ENCODE measurements around the gene PACC1. TPM values are rescaled to one million over a fixed set of nuclear protein-coding genes. Genes with fewer than 3 reads are reported as not detected.

Gene PACC1
- total RNA-seq, 1 experiment from 2014 or later: 14.5 TPM

DNA sequence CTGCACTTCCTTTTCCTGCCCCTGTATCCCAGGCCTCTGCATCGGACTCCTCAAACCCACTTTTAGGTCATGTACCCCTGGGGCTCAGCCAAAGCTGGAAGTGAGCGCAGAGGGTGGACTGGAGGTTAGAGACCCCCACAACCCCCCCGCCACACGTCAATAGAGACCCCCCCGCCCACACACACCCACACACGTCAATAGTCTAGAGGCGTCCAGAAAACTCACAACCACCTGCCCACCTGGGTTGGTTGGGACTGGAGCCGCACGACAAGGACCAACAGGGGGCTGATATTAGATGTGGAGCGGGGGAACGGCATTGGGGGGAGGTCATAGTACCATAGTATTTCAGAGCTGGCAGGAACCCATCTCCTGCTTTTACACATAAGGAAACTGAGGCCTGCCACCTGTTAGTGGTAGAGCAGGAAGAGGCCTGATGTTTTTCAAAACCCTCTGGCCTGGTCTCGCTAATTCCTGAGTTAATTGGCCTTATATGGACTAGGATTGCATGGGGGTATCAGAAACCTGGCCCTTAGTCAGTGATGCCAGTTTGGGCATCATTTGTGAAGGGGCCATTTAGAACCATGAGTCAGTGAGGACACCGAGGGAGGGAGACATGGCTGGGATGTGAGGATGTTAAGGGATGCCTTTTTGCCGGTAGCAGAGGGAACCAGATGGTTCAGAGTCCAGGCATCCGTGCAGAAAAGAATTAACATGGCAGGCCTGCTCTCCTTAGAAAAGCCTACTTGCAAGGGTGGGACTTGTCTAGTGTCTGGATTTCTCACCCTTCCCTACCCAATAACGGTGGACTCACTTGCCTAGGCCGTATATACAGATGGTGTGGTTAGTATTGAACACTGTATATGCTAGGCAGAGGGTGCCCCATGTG lies 19.1 kb upstream of the PACC1 start:
- H3K9me3 ChIP-seq (ENCODE audit: low read depth, low read length, poor library complexity, severe bottlenecking): no peaks in the 10 kb centered on the region
- H3K36me3 ChIP-seq (ENCODE audit: insufficient read depth, low read length, poor library complexity, severe bottlenecking): no peaks in the 10 kb centered on the region
- H3K27ac ChIP-seq (ENCODE audit: low read depth, low read length, poor library complexity, severe bottlenecking): peak overlapping the region; percentile 71
- TF ChIP-seq, protein P1, sequence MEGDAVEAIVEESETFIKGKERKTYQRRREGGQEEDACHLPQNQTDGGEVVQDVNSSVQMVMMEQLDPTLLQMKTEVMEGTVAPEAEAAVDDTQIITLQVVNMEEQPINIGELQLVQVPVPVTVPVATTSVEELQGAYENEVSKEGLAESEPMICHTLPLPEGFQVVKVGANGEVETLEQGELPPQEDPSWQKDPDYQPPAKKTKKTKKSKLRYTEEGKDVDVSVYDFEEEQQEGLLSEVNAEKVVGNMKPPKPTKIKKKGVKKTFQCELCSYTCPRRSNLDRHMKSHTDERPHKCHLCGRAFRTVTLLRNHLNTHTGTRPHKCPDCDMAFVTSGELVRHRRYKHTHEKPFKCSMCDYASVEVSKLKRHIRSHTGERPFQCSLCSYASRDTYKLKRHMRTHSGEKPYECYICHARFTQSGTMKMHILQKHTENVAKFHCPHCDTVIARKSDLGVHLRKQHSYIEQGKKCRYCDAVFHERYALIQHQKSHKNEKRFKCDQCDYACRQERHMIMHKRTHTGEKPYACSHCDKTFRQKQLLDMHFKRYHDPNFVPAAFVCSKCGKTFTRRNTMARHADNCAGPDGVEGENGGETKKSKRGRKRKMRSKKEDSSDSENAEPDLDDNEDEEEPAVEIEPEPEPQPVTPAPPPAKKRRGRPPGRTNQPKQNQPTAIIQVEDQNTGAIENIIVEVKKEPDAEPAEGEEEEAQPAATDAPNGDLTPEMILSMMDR (conservative IDR thresholded peaks at IDR 0.05; ENCODE audit: low read depth, low read length): no peak
- no peak for TF ChIP-seq EZH2 (IDR thresholded peaks at IDR 0.05; ENCODE audit: borderline replicate concordance, low read depth, low read length, poor library complexity, severe bottlenecking)
- H3K4me1 ChIP-seq (ENCODE audit: insufficient read depth, low read length, poor library complexity, severe bottlenecking): peaks cover 5% of the 10 kb centered on the region
- BruUV-seq (replicated peaks): TSS peak; percentile 23
- intact Hi-C loops (cut with micrococcal nuclease; ENCODE audit: unreplicated experiment): no loop called here
- peak overlapping the region; percentile 74 for H3K4me3 ChIP-seq (ENCODE audit: low read depth, low read length, poor library complexity, severe bottlenecking)
- no peaks in the 10 kb centered on the region for H3K27me3 ChIP-seq (replicated peaks; ENCODE audit: insufficient read depth, low read depth, low read length, poor library complexity)
- no peak for DNase-seq (ENCODE audit: low spot score)
- ChIA-PET POLR2A (ENCODE audit: low non-redundant PET) (no interaction called here), CTCF (no interaction called here)

DNA sequence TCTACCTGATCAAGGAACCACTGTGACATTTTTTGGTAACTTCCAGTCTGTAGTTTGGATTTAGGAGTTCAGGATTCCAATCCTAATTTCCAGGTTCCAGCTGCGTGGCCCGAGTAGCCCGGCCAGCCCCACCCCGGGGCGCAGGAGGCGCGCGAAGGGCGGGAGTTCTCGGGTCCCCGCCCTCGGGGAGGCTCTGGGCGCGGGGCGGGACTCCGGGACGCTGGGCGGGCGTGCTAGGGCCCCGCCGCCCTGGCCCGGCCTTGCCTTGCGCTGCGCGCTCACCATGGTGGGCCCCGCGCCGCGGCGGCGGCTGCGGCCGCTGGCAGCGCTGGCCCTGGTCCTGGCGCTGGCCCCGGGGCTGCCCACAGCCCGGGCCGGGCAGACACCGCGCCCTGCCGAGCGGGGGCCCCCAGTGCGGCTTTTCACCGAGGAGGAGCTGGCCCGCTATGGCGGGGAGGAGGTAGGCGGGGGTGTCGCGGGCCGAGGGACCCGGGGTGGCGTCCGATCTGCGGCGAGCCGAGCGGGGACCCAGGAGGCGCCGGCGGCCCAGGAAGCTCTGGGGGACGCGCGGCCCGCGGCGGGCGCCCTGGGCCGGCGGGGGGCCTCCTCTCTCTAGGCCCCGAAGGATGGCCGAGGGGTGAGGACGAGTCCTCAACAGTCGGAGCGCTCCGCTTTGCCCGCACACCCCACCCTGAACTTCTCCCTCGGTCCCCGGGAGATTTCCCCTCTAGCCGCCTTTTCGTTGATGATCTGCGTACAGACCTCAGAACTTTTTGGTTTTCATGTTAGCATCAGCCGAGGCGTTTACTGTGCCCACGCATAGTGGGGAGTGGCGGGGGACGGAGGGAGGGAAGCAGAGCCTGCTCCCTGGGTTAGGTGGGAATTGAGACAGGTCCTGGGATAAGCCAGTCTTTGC lies 18.2 kb upstream of the PACC1 start, which contains the start of gene NENF:
TSS of gene NENF (plus strand) at position 260 of the 916 bp plus-strand sequence. CDS start at position 284, 24 bp downstream.
- Histone ChIP-seq H3K27me3 (replicated peaks; ENCODE audit: insufficient read depth, low read depth, low read length, poor library complexity) (no peaks in the 10 kb centered on the region), H3K36me3 (ENCODE audit: insufficient read depth, low read length, poor library complexity, severe bottlenecking) (no peaks in the 10 kb centered on the region), H3K27ac (ENCODE audit: low read depth, low read length, poor library complexity, severe bottlenecking) (peak within 1 kb of the TSS; percentile 71), H3K9me3 (ENCODE audit: low read depth, low read length, poor library complexity, severe bottlenecking) (no peaks in the 10 kb centered on the region), H3K4me3 (ENCODE audit: low read depth, low read length, poor library complexity, severe bottlenecking) (peak within 1 kb of the TSS; percentile 74), H3K4me1 (ENCODE audit: insufficient read depth, low read length, poor library complexity, severe bottlenecking) (peaks cover 5% of the 10 kb centered on the region)
- peak; percentile 89 for DNase-seq (ENCODE audit: low spot score)
- TF ChIP-seq EZH2 (IDR thresholded peaks at IDR 0.05; ENCODE audit: borderline replicate concordance, low read depth, low read length, poor library complexity, severe bottlenecking): no peak
- TF ChIP-seq, protein P1 (conservative IDR thresholded peaks at IDR 0.05; ENCODE audit: low read depth, low read length): no peak
- BruUV-seq (replicated peaks): no TSS peak
- intact Hi-C loops (cut with micrococcal nuclease; ENCODE audit: unreplicated experiment): no loop called here
- ChIA-PET CTCF (interaction anchor here (1.1 kb wide), 1 partner anchor 23 kb away, joined by 3 read pairs; no protein-coding TSS in a partner anchor), POLR2A (ENCODE audit: low non-redundant PET) (no interaction called here)

DNA sequence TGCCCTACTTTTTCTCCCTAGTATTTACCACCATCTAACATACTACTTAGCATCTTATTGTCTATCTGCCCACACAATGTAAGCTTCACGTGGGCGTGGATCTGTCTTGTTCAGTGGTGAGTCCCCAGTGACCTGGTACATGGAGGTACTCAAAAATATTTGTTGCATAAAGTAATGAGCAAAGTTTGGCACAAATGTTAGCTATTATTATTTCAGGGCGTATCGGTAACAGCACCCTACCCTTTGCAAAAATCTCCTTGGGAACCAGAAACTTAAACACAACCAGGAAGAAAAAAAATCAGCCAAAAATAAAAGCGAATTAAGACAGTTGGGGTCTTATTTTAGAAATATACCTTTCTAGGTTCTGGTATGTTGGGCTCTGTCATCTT lies 17.6 kb upstream of the PACC1 start:
- BruUV-seq (replicated peaks): no TSS peak
- peaks cover 5% of the 10 kb centered on the region for H3K4me1 ChIP-seq (ENCODE audit: insufficient read depth, low read length, poor library complexity, severe bottlenecking)
- H3K4me3 ChIP-seq (ENCODE audit: low read depth, low read length, poor library complexity, severe bottlenecking): peak overlapping the region; percentile 74
- TF ChIP-seq EZH2 (IDR thresholded peaks at IDR 0.05; ENCODE audit: borderline replicate concordance, low read depth, low read length, poor library complexity, severe bottlenecking): no peak
- TF ChIP-seq, protein P1 (conservative IDR thresholded peaks at IDR 0.05; ENCODE audit: low read depth, low read length): no peak
- DNase-seq (ENCODE audit: low spot score): no peak
- peak overlapping the region; percentile 28 for H3K27ac ChIP-seq (ENCODE audit: low read depth, low read length, poor library complexity, severe bottlenecking)
- intact Hi-C loops (cut with micrococcal nuclease; ENCODE audit: unreplicated experiment): no loop called here
- no peaks in the 10 kb centered on the region for H3K9me3 ChIP-seq (ENCODE audit: low read depth, low read length, poor library complexity, severe bottlenecking)
- no peaks in the 10 kb centered on the region for H3K36me3 ChIP-seq (ENCODE audit: insufficient read depth, low read length, poor library complexity, severe bottlenecking)
- H3K27me3 ChIP-seq (replicated peaks; ENCODE audit: insufficient read depth, low read depth, low read length, poor library complexity): no peaks in the 10 kb centered on the region
- ChIA-PET CTCF (interaction anchor here (1.1 kb wide), 1 partner anchor 24 kb away, joined by 3 read pairs; no protein-coding TSS in a partner anchor), POLR2A (ENCODE audit: low non-redundant PET) (no interaction called here)

Measured in A673 (cell line).